Measurements from ENCODE around the gene CXCL17.

The CXCL17 gene

GRCh38 chr19:42423462-42424344, 19.0 kb downstream of the CXCL17 start:
- peak; percentile 91 to 94 for DNase-seq

GRCh38 chr19:42422901-42423461, 19.8 kb downstream of the CXCL17 start:
- DNase-seq, result peak; percentile 28 to 43

GRCh38 chr19:42422092-42422900, 20.4 kb downstream of the CXCL17 start:
- no peak for DNase-seq

GRCh38 chr19:42421591-42422031, 21.1 kb downstream of the CXCL17 start:
- DNase-seq, result no peak

- DNase-seq, result no peak
Measured at GRCh38 chr19:42421101-42421500, 21.6 kb downstream of the CXCL17 start.

DNA sequence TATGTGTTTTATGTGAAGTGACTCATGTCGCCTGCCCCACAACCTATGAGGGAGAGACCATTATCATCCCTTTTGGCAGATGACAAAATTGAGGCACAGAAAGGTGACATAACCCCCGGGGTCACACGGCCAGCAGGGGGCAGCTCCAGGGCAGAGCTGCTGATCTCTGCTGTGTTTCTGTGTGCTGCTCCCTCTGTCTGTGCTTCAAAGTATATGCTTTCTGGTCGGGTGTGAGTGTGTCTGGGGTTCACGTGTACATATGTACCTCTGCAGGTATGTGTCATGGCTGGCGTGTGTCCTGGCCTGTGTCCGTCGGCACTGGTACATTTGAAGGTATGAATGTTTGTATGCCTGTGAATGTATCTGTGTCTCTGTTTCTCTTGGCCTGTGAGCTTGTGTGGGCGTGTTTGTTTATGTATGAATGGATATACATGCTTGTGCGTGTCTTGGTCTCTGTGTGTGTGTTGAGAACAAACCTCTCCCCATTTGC, 22.6 kb downstream of the CXCL17 start:
- DNase-seq, result peak; percentile 72 to 73

- DNase-seq, result no peak
Measured at GRCh38 chr19:42419309-42419708, 23.4 kb downstream of the CXCL17 start.

- no peak for DNase-seq
Measured at GRCh38 chr19:42412661-42413076, 30.1 kb downstream of the CXCL17 start.

DNA sequence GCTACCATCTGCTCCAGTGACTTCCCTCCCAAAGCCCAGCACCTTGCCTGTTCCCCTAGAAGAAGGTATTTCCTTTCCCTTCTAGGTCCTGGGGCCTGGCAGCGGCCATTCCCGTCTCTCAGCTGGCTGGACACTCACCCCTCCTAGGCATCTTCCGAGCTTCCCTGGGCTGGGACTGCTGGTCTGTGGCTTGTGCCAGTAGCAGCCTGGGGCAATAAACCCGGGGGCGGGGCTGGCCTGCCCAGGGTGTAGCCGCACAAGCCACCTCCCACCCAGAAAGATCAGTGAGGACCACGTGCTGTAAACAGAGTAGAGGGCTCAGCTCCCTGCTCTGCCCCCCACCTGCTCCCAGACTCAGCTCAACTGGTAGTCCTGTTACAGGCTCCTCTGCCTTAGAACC, 30.5 kb downstream of the CXCL17 start:
- no peak for DNase-seq

DNA sequence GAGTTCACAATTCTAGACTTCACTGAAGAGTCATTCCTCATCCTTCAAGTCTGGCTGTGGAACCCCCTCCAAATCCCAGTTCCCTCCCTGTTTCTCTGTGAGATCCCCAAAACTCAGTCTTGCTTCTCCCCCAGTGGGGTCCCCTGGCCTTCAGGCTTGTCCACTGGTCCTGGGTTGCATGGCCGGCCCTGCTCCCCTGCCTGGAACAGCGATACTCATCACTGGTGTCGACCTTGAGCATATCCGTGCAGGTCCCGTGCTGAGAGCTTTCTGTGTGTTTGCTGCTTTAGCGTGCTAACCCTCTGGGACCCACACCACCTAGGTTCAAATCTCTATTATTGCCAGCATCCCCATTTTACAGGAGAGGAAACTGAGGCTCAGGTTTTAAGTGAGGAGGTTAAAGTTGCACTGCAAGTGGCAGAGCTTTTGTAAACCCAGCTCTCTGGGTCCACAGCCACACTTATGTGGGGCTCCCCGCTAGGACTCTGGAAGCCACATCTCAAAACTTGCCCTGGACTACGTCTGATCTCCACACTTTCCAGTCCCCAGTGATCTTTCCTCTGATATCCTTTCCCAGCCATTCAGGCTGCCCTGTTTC, 31.1 kb downstream of the CXCL17 start:
- DNase-seq, result no peak

- no peak for DNase-seq
Measured at GRCh38 chr19:42410371-42410770, 32.4 kb downstream of the CXCL17 start.

GRCh38 chr19:42409477-42409876, 33.3 kb downstream of the CXCL17 start:
- no peak for DNase-seq

GRCh38 chr19:42407816-42408175, 35.0 kb downstream of the CXCL17 start:
- DNase-seq, result no peak

- no peak for DNase-seq
Measured at GRCh38 chr19:42407085-42407815, 35.5 kb downstream of the CXCL17 start.

DNA sequence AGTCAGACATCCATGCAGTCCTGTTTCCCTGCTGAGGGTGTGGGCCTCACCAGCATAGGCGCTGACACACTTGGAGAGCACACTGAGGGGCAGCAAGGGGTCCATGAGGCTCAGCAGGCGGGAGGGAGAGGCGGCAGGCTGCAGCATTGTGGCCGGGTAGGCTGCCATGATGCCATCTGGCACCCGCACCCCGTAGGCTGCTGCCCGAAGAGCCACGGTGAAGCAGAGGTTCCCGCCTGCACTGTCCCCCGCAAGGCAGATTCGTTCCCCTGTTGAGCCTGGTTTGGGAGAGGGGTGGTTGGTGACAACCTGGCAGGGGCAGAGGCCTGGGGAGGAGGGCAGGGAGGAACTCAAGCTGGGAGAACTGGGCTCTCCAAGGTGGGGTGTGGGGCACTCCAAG, 36.6 kb downstream of the CXCL17 start:
- DNase-seq, result no peak

DNA sequence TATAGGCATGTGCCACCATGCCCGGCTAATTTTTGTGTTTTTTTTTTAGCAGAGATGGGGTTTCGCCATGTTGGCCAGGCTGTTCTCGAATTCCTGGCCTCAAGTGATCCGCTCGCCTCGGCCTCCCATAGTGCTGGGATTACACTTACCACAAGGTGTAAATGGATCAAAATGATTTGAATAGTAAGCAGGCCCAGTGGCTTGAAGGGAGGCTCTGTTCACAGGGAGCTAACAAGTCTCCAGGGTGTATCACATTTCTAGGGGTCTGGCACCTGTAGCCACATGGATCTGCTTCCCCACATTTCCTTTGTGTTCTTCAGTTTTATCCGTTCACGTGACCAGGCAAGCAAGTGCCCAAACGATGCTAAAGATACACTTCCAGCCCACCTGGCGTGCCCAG, 39.2 kb downstream of the CXCL17 start:
- no peak for DNase-seq

DNA sequence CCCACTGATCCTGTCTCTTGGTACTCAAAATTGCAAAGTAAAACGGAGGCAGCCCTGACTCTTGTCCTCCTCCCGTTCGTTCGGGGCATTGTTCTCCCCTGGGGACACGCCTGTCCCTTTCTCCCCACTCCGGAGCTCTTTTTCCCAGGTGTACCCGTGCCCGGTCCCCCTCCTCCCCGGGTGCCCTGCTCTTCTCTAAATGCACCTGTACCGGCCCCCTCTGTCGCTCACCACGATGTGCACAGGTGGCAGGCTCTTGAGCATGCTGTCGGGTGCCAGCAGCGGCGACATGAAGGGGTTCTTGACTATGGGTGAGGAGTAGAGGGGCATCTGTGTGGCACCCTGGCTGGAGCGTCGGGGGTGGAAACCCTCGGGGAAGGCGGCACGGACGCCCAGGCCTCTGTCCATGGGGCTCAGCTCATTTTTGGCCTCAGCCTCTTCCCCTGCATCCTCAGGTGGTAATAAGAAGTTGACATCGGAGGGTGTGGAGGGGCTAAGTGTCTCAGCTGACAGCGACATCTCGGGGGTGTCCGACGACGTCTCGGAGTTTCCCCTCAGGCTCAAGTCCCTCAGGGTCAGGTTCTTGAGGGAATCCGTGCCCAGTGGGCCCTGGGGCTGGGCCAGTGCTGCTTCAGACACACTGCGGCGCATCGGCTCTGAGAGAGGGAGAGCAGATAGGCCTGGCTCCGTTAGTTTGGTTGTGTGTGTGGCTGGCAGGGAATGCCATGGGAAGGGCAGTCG, 40.2 kb downstream of the CXCL17 start:
- DNase-seq, result no peak

DNA sequence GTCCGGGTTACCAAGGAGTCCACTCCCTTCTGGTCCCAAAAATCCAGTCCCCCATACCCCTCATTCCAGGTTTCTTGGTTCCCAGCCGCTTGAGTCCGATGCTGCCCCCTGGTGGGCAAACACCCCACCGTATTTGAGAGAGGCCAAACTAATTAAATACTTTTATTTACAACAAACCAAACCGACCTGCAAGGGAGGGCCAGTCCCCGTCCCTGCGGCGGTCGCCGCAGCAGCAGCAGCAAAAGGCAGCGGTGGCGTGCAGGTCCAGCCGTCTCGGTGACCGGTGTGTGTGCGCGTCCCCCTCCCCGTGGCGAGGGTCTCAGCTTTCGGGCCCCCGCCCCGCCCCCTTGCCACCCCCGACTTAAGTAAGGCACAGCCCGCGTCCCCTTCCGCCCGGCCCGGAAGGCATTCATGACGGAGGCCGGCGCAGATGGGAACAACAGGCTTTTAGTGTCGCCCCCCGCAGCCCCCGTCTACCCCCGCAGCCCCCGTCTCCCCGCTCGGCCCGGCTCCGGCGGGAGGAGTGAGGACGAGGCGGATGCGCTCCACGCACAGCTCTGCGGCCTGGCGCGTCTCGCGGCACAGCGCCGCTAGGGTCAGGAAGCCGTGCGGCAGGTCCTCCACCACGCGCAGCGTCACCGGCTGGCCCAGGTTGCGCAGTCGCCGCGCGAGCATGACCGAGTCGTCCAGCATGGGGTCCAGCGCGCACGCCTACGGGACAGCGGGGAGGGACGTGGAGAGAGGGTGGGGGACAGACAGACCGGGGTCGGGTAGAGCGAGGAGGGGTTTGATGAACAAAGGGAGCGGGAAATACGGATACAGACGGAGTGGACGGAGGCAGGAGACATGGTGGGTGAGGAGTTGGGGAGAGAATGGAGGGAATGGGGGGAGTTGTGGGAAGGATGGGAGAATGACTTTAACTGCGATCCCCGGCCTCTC, 41.1 kb downstream of the CXCL17 start:
- peak; percentile 62 to 77 for DNase-seq

DNA sequence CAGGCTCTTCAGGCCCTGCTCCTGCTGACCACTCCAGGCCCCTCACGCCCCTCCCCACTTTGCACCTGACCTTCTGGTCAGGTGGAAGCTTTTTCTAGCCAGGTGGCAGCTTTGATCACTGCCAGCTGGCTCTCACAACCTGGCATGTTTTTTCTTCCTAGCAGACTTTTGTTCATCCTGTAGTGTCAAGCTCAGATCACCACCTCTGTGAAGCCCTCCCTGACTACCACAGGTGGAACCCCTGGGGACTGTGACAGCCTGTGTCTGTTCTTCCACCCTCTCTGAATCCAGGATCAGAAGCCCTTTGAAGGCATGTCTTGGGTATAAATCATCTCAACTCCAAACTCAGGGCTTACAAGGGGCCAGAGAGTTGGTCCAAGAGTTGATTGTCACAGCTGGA, 42.3 kb downstream of the CXCL17 start:
- DNase-seq, result no peak

Measured in stimulated activated CD4-positive, alpha-beta T cell treated with anti-CD3 and anti-CD28 coated beads, Interleukin-4, amount 100 ng/mL, for 4 hours (primary cell).